Astrocyte (in vitro differentiated cells and primary cell): ENCODE data around the gene SEMA6A. TPM values are rescaled to one million over a fixed set of nuclear protein-coding genes. Genes with fewer than 3 reads are reported as not detected.

Source experiments
- DNase-seq: peaks from one replicate; pipeline ENCODE4 v3.0.0-alpha.2; 2010; ENCODE audit warnings: low read depth
- FAIRE-seq: peaks from 2 replicates; lab custom pipeline; 2011; peaks lifted over from hg19 to GRCh38; lab: Jason Lieb, UNC
- H2AFZ ChIP-seq: 2 replicates; pipeline ENCODE4 v1.6.0; 2012; ENCODE audit warnings: low read depth, low read length, inconsistent platforms
- H3K27ac ChIP-seq: 2 replicates; pipeline ENCODE4 v1.5.1; 2011; ENCODE audit warnings: low read depth, low read length, inconsistent platforms
- H3K27me3 ChIP-seq: 2 replicates; pipeline ENCODE4 v1.6.0; 2011; ENCODE audit warnings: low read length, inconsistent platforms; ENCODE audit not compliant: insufficient read depth
- H3K36me3 ChIP-seq: 2 replicates; pipeline ENCODE4 v1.5.1; 2011; ENCODE audit warnings: low read length, inconsistent platforms; ENCODE audit not compliant: insufficient read depth
- H3K4me1 ChIP-seq: 2 replicates; pipeline ENCODE4 v1.5.1; 2011; ENCODE audit warnings: low read length, inconsistent platforms; ENCODE audit not compliant: insufficient read depth
- H3K4me2 ChIP-seq: 2 replicates; pipeline ENCODE4 v1.6.0; 2012; ENCODE audit warnings: low read length, inconsistent platforms
- H3K4me3 ChIP-seq: 2 replicates; pipeline ENCODE4 v1.5.1; 2011; ENCODE audit warnings: low read depth, mild to moderate bottlenecking, low read length, inconsistent platforms; ENCODE audit not compliant: insufficient read depth
- H3K79me2 ChIP-seq: 2 replicates; pipeline ENCODE4 v1.6.0; 2012; ENCODE audit warnings: mild to moderate bottlenecking, low read length, inconsistent platforms; ENCODE audit not compliant: insufficient read depth
- H3K9ac ChIP-seq: 2 replicates; pipeline ENCODE4 v1.6.0; 2012; ENCODE audit warnings: mild to moderate bottlenecking, low read length, inconsistent platforms
- H3K9me3 ChIP-seq: 2 replicates; pipeline ENCODE4 v1.5.1; 2012; ENCODE audit warnings: low read depth, mild to moderate bottlenecking, low read length, inconsistent platforms; ENCODE audit not compliant: insufficient read depth
- H4K20me1 ChIP-seq: 2 replicates; pipeline ENCODE4 v1.6.0; 2012; ENCODE audit warnings: low read length, inconsistent platforms; ENCODE audit not compliant: insufficient read depth
- H3K27ac Mint-ChIP-seq: one replicate; pipeline ENCODE4 v1.8.0; 2021; ENCODE audit warnings: mild to moderate bottlenecking, mixed read lengths; ENCODE audit not compliant: unreplicated experiment
- H3K27me3 Mint-ChIP-seq: one replicate; pipeline ENCODE4 v1.8.0; 2021; ENCODE audit warnings: low read depth, mixed read lengths; ENCODE audit not compliant: unreplicated experiment
- H3K36me3 Mint-ChIP-seq: one replicate; pipeline ENCODE4 v1.8.0; 2021; ENCODE audit warnings: low read depth, mixed read lengths; ENCODE audit not compliant: unreplicated experiment
- H3K4me1 Mint-ChIP-seq: one replicate; pipeline ENCODE4 v1.8.0; 2021; ENCODE audit warnings: low read depth, mixed read lengths; ENCODE audit not compliant: unreplicated experiment
- H3K4me3 Mint-ChIP-seq: one replicate; pipeline ENCODE4 v1.8.0; 2021; ENCODE audit warnings: mild to moderate bottlenecking, moderate library complexity, mixed read lengths; ENCODE audit not compliant: unreplicated experiment
- H3K9me3 Mint-ChIP-seq: one replicate; pipeline ENCODE4 v1.8.0; 2021; ENCODE audit warnings: mild to moderate bottlenecking, mixed read lengths; ENCODE audit not compliant: unreplicated experiment
- CTCF ChIP-seq: IDR thresholded peaks from 2 replicates; pipeline ENCODE4 v1.5.1; 2011; ENCODE audit warnings: low read depth, mild to moderate bottlenecking, inconsistent platforms, low read length, moderate library complexity; ENCODE audit not compliant: insufficient read depth
- EZH2 ChIP-seq: IDR thresholded peaks from 2 replicates; pipeline ENCODE4 v1.6.1; 2012; ENCODE audit warnings: mild to moderate bottlenecking, low read length, inconsistent platforms; ENCODE audit not compliant: insufficient read depth
- total RNA-seq: library from RNA; stranded (reverse); gene quantifications from 2 replicates; pipeline ENCODE4 v1.2.1, GENCODE V29; 2021

SEMA6A gene
- total RNA-seq, 1 donor from 2014 or later, result 34.2 TPM

DNA sequence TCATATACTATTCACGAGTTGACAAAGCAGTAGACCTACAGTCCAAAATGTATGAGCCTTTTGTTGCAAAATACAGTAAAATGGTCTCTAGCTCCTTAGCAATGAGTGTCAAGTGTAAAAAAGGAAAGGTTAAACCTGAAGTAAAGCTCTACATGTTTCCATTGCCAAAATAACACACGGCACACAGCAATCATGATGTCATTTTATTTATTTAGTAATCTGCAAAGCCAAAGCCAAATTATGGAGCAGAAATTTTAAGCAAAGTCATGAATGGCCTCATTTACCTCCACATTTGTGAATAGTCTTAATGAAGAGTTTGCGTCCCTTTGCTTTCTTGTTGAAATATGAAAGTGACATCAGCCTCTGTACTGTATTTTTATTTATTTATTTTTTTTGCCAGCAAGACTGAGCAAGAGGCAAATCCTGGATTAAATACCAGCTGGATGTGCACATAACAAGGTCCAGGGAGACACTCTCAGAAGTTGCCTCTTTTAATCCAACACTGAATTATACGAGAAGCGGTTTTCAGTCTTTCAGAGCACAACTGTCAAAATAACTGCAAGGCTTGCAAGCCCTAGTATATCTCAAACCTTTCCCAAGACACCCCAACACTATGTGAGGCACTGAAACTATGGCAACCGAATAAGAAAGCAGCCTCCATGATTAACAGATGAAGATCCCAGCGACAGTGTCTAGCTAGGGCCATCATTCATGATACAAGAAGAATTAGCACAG, 9.7 kb downstream of the SEMA6A start:
- Histone ChIP-seq H3K27me3 (peaks cover 6% of the 10 kb centered on the region), H4K20me1 (no peaks in the 10 kb centered on the region), H3K9me3 (no peaks in the 10 kb centered on the region), H3K27ac (no peak overlapping the region), H3K4me3 (no peak overlapping the region), H3K9ac (no peak overlapping the region), H2AFZ (no peak overlapping the region), H3K36me3 (no peaks in the 10 kb centered on the region), H3K4me1 (no peaks in the 10 kb centered on the region), H3K4me2 (no peak overlapping the region), H3K79me2 (no peaks in the 10 kb centered on the region)
- Mint-ChIP-seq H3K9me3 (no peaks in the 10 kb centered on the region), H3K27ac (no peak overlapping the region), H3K4me3 (no peak overlapping the region), H3K27me3 (no peaks in the 10 kb centered on the region), H3K36me3 (no peaks in the 10 kb centered on the region), H3K4me1 (peaks cover 19% of the 10 kb centered on the region)
- TF ChIP-seq CTCF (no peak), EZH2 (no peak)
- no peak for DNase-seq
- FAIRE-seq, result no peak

- H3K4me3 ChIP-seq, result no peak overlapping the region
- no peaks in the 10 kb centered on the region for H3K4me1 ChIP-seq
- H3K36me3 ChIP-seq, result no peaks in the 10 kb centered on the region
- TF ChIP-seq CTCF, result no peak
- TF ChIP-seq EZH2, result no peak
- peaks cover 6% of the 10 kb centered on the region for H3K27me3 ChIP-seq
- no peaks in the 10 kb centered on the region for H4K20me1 ChIP-seq
- no peaks in the 10 kb centered on the region for H3K9me3 Mint-ChIP-seq
- H3K36me3 Mint-ChIP-seq, result no peaks in the 10 kb centered on the region
- FAIRE-seq, result no peak
- H3K9me3 ChIP-seq, result no peaks in the 10 kb centered on the region
- no peak for DNase-seq
- no peak overlapping the region for H2AFZ ChIP-seq
- H3K27me3 Mint-ChIP-seq, result no peaks in the 10 kb centered on the region
- H3K4me3 Mint-ChIP-seq, result no peak overlapping the region
- H3K4me1 Mint-ChIP-seq, result peaks cover 22% of the 10 kb centered on the region
- no peak overlapping the region for H3K27ac ChIP-seq
- no peaks in the 10 kb centered on the region for H3K79me2 ChIP-seq
- H3K4me2 ChIP-seq, result no peak overlapping the region
- no peak overlapping the region for H3K9ac ChIP-seq
- no peak overlapping the region for H3K27ac Mint-ChIP-seq
Measured at GRCh38 chr5:116564312-116564711, 10.3 kb downstream of the SEMA6A start.

DNA sequence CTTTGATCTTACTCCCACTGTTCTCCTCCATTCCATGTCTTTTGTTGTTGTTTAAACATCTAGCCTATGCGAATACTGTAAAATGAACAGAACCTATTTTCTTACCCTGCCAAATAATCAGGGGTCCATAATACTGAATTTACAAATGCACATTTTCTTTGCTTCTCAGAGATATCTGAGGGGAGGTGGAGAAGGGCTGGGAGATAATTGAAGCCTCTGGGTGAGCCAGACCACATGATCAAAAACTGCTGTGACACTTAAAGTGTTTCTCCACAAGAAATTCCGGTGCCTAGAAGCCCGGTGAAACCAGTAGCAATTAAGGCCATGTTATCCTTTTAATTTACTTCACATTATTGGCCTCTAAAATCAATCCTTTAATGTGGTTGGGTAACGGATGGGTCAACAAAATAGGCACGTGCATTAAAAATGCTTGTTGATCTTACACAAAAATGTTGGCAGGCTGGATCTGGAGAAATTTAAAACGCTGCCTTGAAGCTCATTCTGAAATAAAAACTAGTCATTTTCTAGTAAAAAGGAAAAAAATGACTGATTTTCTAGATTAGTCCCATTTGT, 10.8 kb downstream of the SEMA6A start:
- DNase-seq (no peak), FAIRE-seq (no peak)
- H3K9me3 Mint-ChIP-seq, result no peaks in the 10 kb centered on the region
- Histone ChIP-seq H3K9me3 (no peaks in the 10 kb centered on the region), H3K36me3 (no peaks in the 10 kb centered on the region), H3K9ac (no peak overlapping the region), H3K4me2 (no peak overlapping the region), H3K27ac (no peak overlapping the region), H3K4me1 (no peaks in the 10 kb centered on the region), H3K4me3 (no peak overlapping the region), H3K27me3 (peaks cover 3% of the 10 kb centered on the region), H3K79me2 (no peaks in the 10 kb centered on the region), H4K20me1 (no peaks in the 10 kb centered on the region), H2AFZ (no peak overlapping the region)
- H3K27ac Mint-ChIP-seq, result no peak overlapping the region
- peaks cover 27% of the 10 kb centered on the region for H3K4me1 Mint-ChIP-seq
- TF ChIP-seq EZH2, result no peak
- no peak for TF ChIP-seq CTCF
- H3K4me3 Mint-ChIP-seq, result no peak overlapping the region
- H3K27me3 Mint-ChIP-seq, result no peaks in the 10 kb centered on the region
- H3K36me3 Mint-ChIP-seq, result no peaks in the 10 kb centered on the region
